Stimulated activated effector memory CD8-positive, alpha-beta T cell treated with anti-CD3 and anti-CD28 coated beads, Interleukin-12 subunit alpha, Interleukin-12 subunit beta, amount 100 ng/mL, for 72 hours (primary cell): Measurements from ENCODE around the gene PALM.

Source experiments
- ATAC-seq: fragments of 150-1000 bp; cut with Tn5 transposase; 2 replicates; pipeline ENCODE4 v1.10.0; 2021
- DNase-seq, 2 donors: peaks; one replicate each; pipeline ENCODE4 v3.0.0; 2021 to 2022; ENCODE audit warnings: low spot score in 2 of 2
- H3K27ac Mint-ChIP-seq: one replicate; pipeline ENCODE4 v1.8.0; 2022; ENCODE audit warnings: mild to moderate bottlenecking, mixed read lengths
- H3K36me3 Mint-ChIP-seq: one replicate; pipeline ENCODE4 v1.8.0; 2022; ENCODE audit warnings: mild to moderate bottlenecking, mixed read lengths
- H3K4me1 Mint-ChIP-seq: one replicate; pipeline ENCODE4 v1.8.0; 2022; ENCODE audit warnings: mixed read lengths
- H3K4me3 Mint-ChIP-seq: one replicate; pipeline ENCODE4 v1.8.0; 2022; ENCODE audit warnings: mild to moderate bottlenecking, mixed read lengths
- H3K9me3 Mint-ChIP-seq: one replicate; pipeline ENCODE4 v1.8.0; 2022; ENCODE audit warnings: mixed read lengths

PALM gene

GRCh38 chr19:747432-748273 is 38.9 kb downstream of the PALM start:
- H3K36me3 Mint-ChIP-seq: no peaks in the 10 kb centered on the region

GRCh38 chr19:748274-748598 is 39.5 kb downstream of the PALM start:
- no peaks in the 10 kb centered on the region for H3K9me3 Mint-ChIP-seq
- DNase-seq: no peak
- H3K36me3 Mint-ChIP-seq: no peaks in the 10 kb centered on the region
- no peak overlapping the region for H3K27ac Mint-ChIP-seq
- no peak for ATAC-seq
- no peak overlapping the region for H3K4me3 Mint-ChIP-seq
- no peaks in the 10 kb centered on the region for H3K4me1 Mint-ChIP-seq

More at GRCh38 chr19:747432-748273, 38.9 kb downstream of the PALM start:
- Mint-ChIP-seq H3K4me1 (no peaks in the 10 kb centered on the region), H3K4me3 (no peak overlapping the region), H3K9me3 (no peaks in the 10 kb centered on the region), H3K27ac (no peak overlapping the region)
- DNase-seq (no peak), ATAC-seq (no peak)

GRCh38 chr19:749811-750210 is 41.1 kb downstream of the PALM start:
- Mint-ChIP-seq H3K36me3 (no peaks in the 10 kb centered on the region), H3K4me3 (no peak overlapping the region), H3K4me1 (no peaks in the 10 kb centered on the region), H3K9me3 (no peaks in the 10 kb centered on the region), H3K27ac (no peak overlapping the region)
- ATAC-seq (no peak), DNase-seq (no peak)

GRCh38 chr19:750640-751423 is 42.1 kb downstream of the PALM start, which contains the start of gene MISP:
Gene MISP, plus strand, starts transcription at chr19:751112. Its CDS starts 5,835 bp downstream, at chr19:756947.
- no peak within 1 kb of the TSS for H3K27ac Mint-ChIP-seq
- H3K9me3 Mint-ChIP-seq: no peaks in the 10 kb centered on the region
- H3K4me1 Mint-ChIP-seq: no peaks in the 10 kb centered on the region
- no peak for DNase-seq
- H3K4me3 Mint-ChIP-seq: no peak within 1 kb of the TSS
- no peak for ATAC-seq
- no peaks in the 10 kb centered on the region for H3K36me3 Mint-ChIP-seq

- no peaks in the 10 kb centered on the region for H3K36me3 Mint-ChIP-seq
- no peak overlapping the region for H3K4me3 Mint-ChIP-seq
- H3K27ac Mint-ChIP-seq: no peak overlapping the region
- DNase-seq (no peak), ATAC-seq (no peak)
- no peaks in the 10 kb centered on the region for H3K4me1 Mint-ChIP-seq
- no peaks in the 10 kb centered on the region for H3K9me3 Mint-ChIP-seq
Measured at GRCh38 chr19:751501-752341, 43.0 kb downstream of the PALM start.

- H3K4me1 Mint-ChIP-seq: no peaks in the 10 kb centered on the region
- DNase-seq: no peak
- no peak overlapping the region for H3K4me3 Mint-ChIP-seq
- H3K27ac Mint-ChIP-seq: no peak overlapping the region
- H3K36me3 Mint-ChIP-seq: no peaks in the 10 kb centered on the region
- no peak for ATAC-seq
- H3K9me3 Mint-ChIP-seq: no peaks in the 10 kb centered on the region
Measured at GRCh38 chr19:752652-753517, 44.1 kb downstream of the PALM start.

GRCh38 chr19:754530-754929 is 45.8 kb downstream of the PALM start:
- no peak for ATAC-seq
- Mint-ChIP-seq H3K9me3 (no peaks in the 10 kb centered on the region), H3K27ac (no peak overlapping the region), H3K4me1 (no peaks in the 10 kb centered on the region), H3K36me3 (no peaks in the 10 kb centered on the region), H3K4me3 (no peak overlapping the region)
- DNase-seq: no peak

GRCh38 chr19:755063-755462 is 46.3 kb downstream of the PALM start:
- ATAC-seq: no peak

GRCh38 chr19:756236-756635 is 47.5 kb downstream of the PALM start:
- H3K27ac Mint-ChIP-seq: no peak overlapping the region
- H3K4me1 Mint-ChIP-seq: no peaks in the 10 kb centered on the region
- no peak for DNase-seq
- peak; percentile 69 for ATAC-seq
- no peak overlapping the region for H3K4me3 Mint-ChIP-seq
- no peaks in the 10 kb centered on the region for H3K36me3 Mint-ChIP-seq
- H3K9me3 Mint-ChIP-seq: no peaks in the 10 kb centered on the region

More at GRCh38 chr19:755063-755462, 46.3 kb downstream of the PALM start:
- Mint-ChIP-seq H3K4me1 (no peaks in the 10 kb centered on the region), H3K36me3 (no peaks in the 10 kb centered on the region), H3K27ac (no peak overlapping the region), H3K4me3 (no peak overlapping the region), H3K9me3 (no peaks in the 10 kb centered on the region)
- no peak for DNase-seq

- Mint-ChIP-seq H3K9me3 (no peaks in the 10 kb centered on the region), H3K4me3 (no peak overlapping the region), H3K27ac (no peak overlapping the region), H3K36me3 (no peaks in the 10 kb centered on the region), H3K4me1 (no peaks in the 10 kb centered on the region)
- DNase-seq (no peak), ATAC-seq (no peak)
Measured at GRCh38 chr19:756821-757688, 48.3 kb downstream of the PALM start.

- no peak for DNase-seq
- no peak for ATAC-seq
- no peak overlapping the region for H3K4me3 Mint-ChIP-seq
Measured at GRCh38 chr19:757811-758668, 49.3 kb downstream of the PALM start.

GRCh38 chr19:763181-763580 is 54.4 kb downstream of the PALM start:
- Mint-ChIP-seq H3K36me3 (no peaks in the 10 kb centered on the region), H3K9me3 (no peaks in the 10 kb centered on the region), H3K4me3 (no peak overlapping the region), H3K4me1 (no peaks in the 10 kb centered on the region), H3K27ac (no peak overlapping the region)
- no peak for DNase-seq
- no peak for ATAC-seq

More at GRCh38 chr19:757811-758668, 49.3 kb downstream of the PALM start:
- H3K36me3 Mint-ChIP-seq: no peaks in the 10 kb centered on the region
- no peaks in the 10 kb centered on the region for H3K9me3 Mint-ChIP-seq
- no peaks in the 10 kb centered on the region for H3K4me1 Mint-ChIP-seq
- no peak overlapping the region for H3K27ac Mint-ChIP-seq

GRCh38 chr19:763869-764268 is 55.1 kb downstream of the PALM start:
- Mint-ChIP-seq H3K36me3 (no peaks in the 10 kb centered on the region), H3K27ac (no peak overlapping the region), H3K4me3 (no peak overlapping the region), H3K9me3 (no peaks in the 10 kb centered on the region), H3K4me1 (no peaks in the 10 kb centered on the region)
- ATAC-seq (no peak), DNase-seq (no peak)
